ENCODE results near the gene ECHDC1.

DNA sequence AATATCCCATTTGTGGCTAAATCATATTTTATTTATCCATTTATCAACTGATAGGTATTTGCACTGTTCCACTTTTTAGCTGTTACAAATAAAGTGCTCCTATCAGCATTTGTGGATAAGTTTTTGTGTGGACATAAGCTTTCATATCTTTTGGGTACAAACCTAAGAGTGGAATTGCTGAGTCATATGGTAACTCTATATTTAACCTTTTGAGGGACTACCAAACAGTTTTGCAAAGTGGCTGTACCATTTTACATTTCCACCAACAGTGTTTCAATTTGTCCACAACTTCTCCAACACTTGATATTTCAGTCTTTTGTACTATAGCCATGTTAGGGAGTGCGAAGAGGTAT is 23.6 kb upstream of the ECHDC1 start:
- no peak for TF ChIP-seq EZH2 (IDR thresholded peaks at IDR 0.05; ENCODE audit: borderline replicate concordance)
- TF ChIP-seq, protein P1, sequence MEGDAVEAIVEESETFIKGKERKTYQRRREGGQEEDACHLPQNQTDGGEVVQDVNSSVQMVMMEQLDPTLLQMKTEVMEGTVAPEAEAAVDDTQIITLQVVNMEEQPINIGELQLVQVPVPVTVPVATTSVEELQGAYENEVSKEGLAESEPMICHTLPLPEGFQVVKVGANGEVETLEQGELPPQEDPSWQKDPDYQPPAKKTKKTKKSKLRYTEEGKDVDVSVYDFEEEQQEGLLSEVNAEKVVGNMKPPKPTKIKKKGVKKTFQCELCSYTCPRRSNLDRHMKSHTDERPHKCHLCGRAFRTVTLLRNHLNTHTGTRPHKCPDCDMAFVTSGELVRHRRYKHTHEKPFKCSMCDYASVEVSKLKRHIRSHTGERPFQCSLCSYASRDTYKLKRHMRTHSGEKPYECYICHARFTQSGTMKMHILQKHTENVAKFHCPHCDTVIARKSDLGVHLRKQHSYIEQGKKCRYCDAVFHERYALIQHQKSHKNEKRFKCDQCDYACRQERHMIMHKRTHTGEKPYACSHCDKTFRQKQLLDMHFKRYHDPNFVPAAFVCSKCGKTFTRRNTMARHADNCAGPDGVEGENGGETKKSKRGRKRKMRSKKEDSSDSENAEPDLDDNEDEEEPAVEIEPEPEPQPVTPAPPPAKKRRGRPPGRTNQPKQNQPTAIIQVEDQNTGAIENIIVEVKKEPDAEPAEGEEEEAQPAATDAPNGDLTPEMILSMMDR (IDR thresholded peaks at IDR 0.05; ENCODE audit: poor library complexity): no peak
- TF ChIP-seq EZH2phosphoT487 (IDR thresholded peaks at IDR 0.05; ENCODE audit: low read depth, severe bottlenecking, unreplicated experiment): no peak

All from hepatocyte (in vitro differentiated cells).